ENCODE data around the gene SYNE1. TPM values are rescaled to one million over a fixed set of nuclear protein-coding genes. Genes with fewer than 3 reads are reported as not detected.

The SYNE1 gene
- total RNA-seq, 2 experiments from 2014 or later, result 74.6 to 140 TPM

DNA sequence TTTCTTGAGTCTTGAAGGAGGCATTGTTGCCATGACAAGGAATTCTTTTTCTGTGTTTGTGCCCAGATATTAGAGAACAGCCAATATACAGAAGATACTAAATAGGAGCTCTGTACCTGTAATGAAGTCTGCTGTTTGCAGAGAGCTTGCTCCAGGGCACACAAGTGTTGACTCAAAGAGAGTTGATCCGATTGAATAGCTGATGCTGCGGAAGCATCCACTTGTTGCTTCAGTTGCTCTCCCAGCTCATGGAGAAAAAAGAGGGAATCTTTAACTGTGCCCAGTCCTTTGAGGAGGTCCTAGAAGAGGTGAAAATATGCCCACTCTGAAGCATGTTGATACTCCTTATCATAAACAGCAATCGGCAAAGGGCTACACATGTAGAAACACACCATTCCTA, 418.3 kb downstream of the SYNE1 start:
- ChIA-PET POLR2A (interaction anchor here (1.8 to 2.1 kb wide), 2 partner anchors 29 to 34 kb away, joined by 4 to 10 read pairs; no protein-coding TSS in a partner anchor), CTCF (ENCODE audit: unreplicated experiment) (no interaction called here)
- no peaks in the 10 kb centered on the region for H4K20me1 ChIP-seq (ENCODE audit: insufficient read depth, low read length)
- H3K79me2 ChIP-seq (ENCODE audit: insufficient read depth, low read depth, low read length), result no peaks in the 10 kb centered on the region
- no peak overlapping the region for H3K4me2 ChIP-seq (ENCODE audit: low read length)
- BruUV-seq (replicated peaks), result no TSS peak
- H3K9me2 ChIP-seq (ENCODE audit: insufficient read depth, low read length), result no peaks in the 10 kb centered on the region
- no peak overlapping the region for H3K27ac ChIP-seq (ENCODE audit: low read depth, low read length, poor library complexity, severe bottlenecking)
- no peak for DNase-seq (ENCODE audit: low spot score)
- peaks cover 90% of the 10 kb centered on the region for H3K36me3 ChIP-seq (ENCODE audit: insufficient read depth, low read length)
- intact Hi-C loops (cut with micrococcal nuclease; ENCODE audit: unreplicated experiment), result no loop called here
- H2AFZ ChIP-seq (ENCODE audit: low read length), result no peak overlapping the region
- no peak overlapping the region for H3K4me3 ChIP-seq (ENCODE audit: low read depth, low read length, poor library complexity, severe bottlenecking)
- TF ChIP-seq, protein P1, sequence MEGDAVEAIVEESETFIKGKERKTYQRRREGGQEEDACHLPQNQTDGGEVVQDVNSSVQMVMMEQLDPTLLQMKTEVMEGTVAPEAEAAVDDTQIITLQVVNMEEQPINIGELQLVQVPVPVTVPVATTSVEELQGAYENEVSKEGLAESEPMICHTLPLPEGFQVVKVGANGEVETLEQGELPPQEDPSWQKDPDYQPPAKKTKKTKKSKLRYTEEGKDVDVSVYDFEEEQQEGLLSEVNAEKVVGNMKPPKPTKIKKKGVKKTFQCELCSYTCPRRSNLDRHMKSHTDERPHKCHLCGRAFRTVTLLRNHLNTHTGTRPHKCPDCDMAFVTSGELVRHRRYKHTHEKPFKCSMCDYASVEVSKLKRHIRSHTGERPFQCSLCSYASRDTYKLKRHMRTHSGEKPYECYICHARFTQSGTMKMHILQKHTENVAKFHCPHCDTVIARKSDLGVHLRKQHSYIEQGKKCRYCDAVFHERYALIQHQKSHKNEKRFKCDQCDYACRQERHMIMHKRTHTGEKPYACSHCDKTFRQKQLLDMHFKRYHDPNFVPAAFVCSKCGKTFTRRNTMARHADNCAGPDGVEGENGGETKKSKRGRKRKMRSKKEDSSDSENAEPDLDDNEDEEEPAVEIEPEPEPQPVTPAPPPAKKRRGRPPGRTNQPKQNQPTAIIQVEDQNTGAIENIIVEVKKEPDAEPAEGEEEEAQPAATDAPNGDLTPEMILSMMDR (conservative IDR thresholded peaks at IDR 0.05; ENCODE audit: low read length), result no peak
- TF ChIP-seq EZH2phosphoT487 (IDR thresholded peaks at IDR 0.05; ENCODE audit: borderline replicate concordance, low read depth, low read length), result no peak
- no peaks in the 10 kb centered on the region for H3K4me1 ChIP-seq (ENCODE audit: insufficient read depth, low read length, poor library complexity, severe bottlenecking)
- H3K9me3 ChIP-seq (ENCODE audit: low read length), result peaks cover 13% of the 10 kb centered on the region; the same call in 1 of the 2 replicates

DNA sequence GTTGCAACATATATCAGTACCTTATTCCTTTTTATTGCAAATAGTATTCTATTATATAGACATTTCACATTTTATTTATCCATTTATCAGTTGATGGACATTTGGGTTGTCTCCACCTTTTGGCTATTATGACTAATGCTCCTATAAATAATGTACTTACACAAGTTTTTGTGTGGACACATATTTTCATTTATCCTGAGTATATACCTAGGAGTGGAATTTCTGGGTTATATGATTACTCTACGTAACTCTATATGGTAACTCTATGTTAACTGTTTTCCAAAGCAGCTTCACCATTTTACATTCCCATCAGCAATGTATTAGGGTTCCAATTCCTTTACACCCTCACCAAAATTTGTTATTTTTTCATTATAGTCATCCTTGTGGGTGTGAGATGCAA, 424.7 kb downstream of the SYNE1 start:
- H2AFZ ChIP-seq (ENCODE audit: low read length), result no peak overlapping the region
- CTCF ChIA-PET (ENCODE audit: unreplicated experiment), result no interaction called here
- TF ChIP-seq, protein P1 (conservative IDR thresholded peaks at IDR 0.05; ENCODE audit: low read length), result no peak
- TF ChIP-seq EZH2phosphoT487 (IDR thresholded peaks at IDR 0.05; ENCODE audit: borderline replicate concordance, low read depth, low read length), result no peak
- H3K4me2 ChIP-seq (ENCODE audit: low read length), result no peak overlapping the region
- H3K9me3 ChIP-seq (ENCODE audit: low read length), result no peaks in the 10 kb centered on the region
- intact Hi-C loops (cut with micrococcal nuclease; ENCODE audit: unreplicated experiment), result no loop called here
- no peaks in the 10 kb centered on the region for H4K20me1 ChIP-seq (ENCODE audit: insufficient read depth, low read length)
- H3K36me3 ChIP-seq (ENCODE audit: insufficient read depth, low read length), result peaks cover 74% of the 10 kb centered on the region
- POLR2A ChIA-PET, result no interaction called here
- H3K27ac ChIP-seq (ENCODE audit: low read depth, low read length, poor library complexity, severe bottlenecking), result no peak overlapping the region
- no peaks in the 10 kb centered on the region for H3K79me2 ChIP-seq (ENCODE audit: insufficient read depth, low read depth, low read length)
- no peak for DNase-seq (ENCODE audit: low spot score)
- no peaks in the 10 kb centered on the region for H3K4me1 ChIP-seq (ENCODE audit: insufficient read depth, low read length, poor library complexity, severe bottlenecking)
- H3K9me2 ChIP-seq (ENCODE audit: insufficient read depth, low read length), result no peaks in the 10 kb centered on the region
- no peak overlapping the region for H3K4me3 ChIP-seq (ENCODE audit: low read depth, low read length, poor library complexity, severe bottlenecking)
- BruUV-seq (replicated peaks), result no TSS peak

- DNase-seq (ENCODE audit: low spot score), result no peak
- Histone ChIP-seq H3K36me3 (ENCODE audit: insufficient read depth, low read length) (peaks cover 80% of the 10 kb centered on the region), H3K9me3 (ENCODE audit: low read length) (no peaks in the 10 kb centered on the region), H3K9me2 (ENCODE audit: insufficient read depth, low read length) (no peaks in the 10 kb centered on the region), H3K4me3 (ENCODE audit: low read depth, low read length, poor library complexity, severe bottlenecking) (no peak overlapping the region), H3K4me2 (ENCODE audit: low read length) (no peak overlapping the region), H3K27ac (ENCODE audit: low read depth, low read length, poor library complexity, severe bottlenecking) (no peak overlapping the region), H4K20me1 (ENCODE audit: insufficient read depth, low read length) (no peaks in the 10 kb centered on the region), H2AFZ (ENCODE audit: low read length) (no peak overlapping the region), H3K79me2 (ENCODE audit: insufficient read depth, low read depth, low read length) (no peaks in the 10 kb centered on the region), H3K4me1 (ENCODE audit: insufficient read depth, low read length, poor library complexity, severe bottlenecking) (no peaks in the 10 kb centered on the region)
- BruUV-seq (replicated peaks), result no TSS peak
- CTCF ChIA-PET (ENCODE audit: unreplicated experiment), result no interaction called here
- POLR2A ChIA-PET, result no interaction called here
- intact Hi-C loops (cut with micrococcal nuclease; ENCODE audit: unreplicated experiment), result loop anchor here (5.0 kb wide), 1 partner anchor 148 kb away; no protein-coding TSS in a partner anchor
- TF ChIP-seq, protein P1 (conservative IDR thresholded peaks at IDR 0.05; ENCODE audit: low read length), result no peak
- no peak for TF ChIP-seq EZH2phosphoT487 (IDR thresholded peaks at IDR 0.05; ENCODE audit: borderline replicate concordance, low read depth, low read length)
Measured at GRCh38 chr6:152209211-152209610, 428.0 kb downstream of the SYNE1 start.

Data from OCI-LY7 (cell line).